SK-N-SH (cell line): Measurements from ENCODE around the gene HACD4. TPM values are rescaled to one million over a fixed set of nuclear protein-coding genes. Genes with fewer than 3 reads are reported as not detected.

ENCODE experiments used
- CTCF ChIA-PET: fragments of 300-600, 350-600 bp; formaldehyde crosslinking; extraction: SDS; loops from one replicate; lab custom pipeline; 2021; lab: Yijun Ruan, JAX
- POLR2A ChIA-PET: fragments of 350-600 bp; sonication (Branson Sonifier 250); formaldehyde crosslinking; extraction: SDS; loops from one replicate; lab custom pipeline; 2020; ENCODE audit warnings: antibody characterized with exemption, inconsistent platforms; lab: Yijun Ruan, JAX
- DNase-seq: peaks from one replicate; pipeline ENCODE4 v3.0.0; 2012
- H2AFZ ChIP-seq: fragments of 200-600 bp; sonication (generic); 2 replicates; pipeline ENCODE4 v1.8.1; 2016; ENCODE audit warnings: antibody characterized with exemption, mild to moderate bottlenecking, low read depth
- H3F3A ChIP-seq: fragments of 200-600 bp; sonication (generic); replicated peaks from 2 replicates; pipeline ENCODE3; 2016; ENCODE audit warnings: antibody characterized with exemption, mild to moderate bottlenecking; ENCODE audit not compliant: insufficient read depth
- H3K27ac ChIP-seq, 2 experiments: fragments of 200-500 bp in 1 of 2; fragments of 200-600 bp in 1 of 2; sonication (Bioruptor generic) in 1 of 2; sonication (generic), shearing (Covaris generic) in 1 of 2; 2 replicates each; pipeline versions ENCODE4 v1.5.1 to v1.6.1; 2014 to 2016; ENCODE audit warnings: low read depth in 2 of 2, inconsistent platforms in 1 of 2, low read length in 1 of 2, mild to moderate bottlenecking in 1 of 2, mixed read lengths in 1 of 2
- H3K27me3 ChIP-seq: fragments of 200-600 bp; sonication (generic), shearing (Covaris generic); 2 replicates; pipeline ENCODE4 v1.6.1; 2016; ENCODE audit warnings: mixed run types; ENCODE audit not compliant: insufficient read depth
- H3K36me3 ChIP-seq, 2 experiments: fragments of 200-500 bp in 1 of 2; fragments of 200-600 bp in 1 of 2; sonication (Bioruptor generic) in 1 of 2; sonication (generic) in 1 of 2; replicated peaks in 1 of 2; 2 replicates each; pipeline versions ENCODE3 to v1.5.1; 2014 to 2016; ENCODE audit warnings: low read length in 1 of 2, mild to moderate bottlenecking in 1 of 2; ENCODE audit not compliant: insufficient read depth in 2 of 2, control insufficient read depth in 1 of 2
- H3K4me1 ChIP-seq, 2 experiments: fragments of 200-500 bp in 1 of 2; fragments of 200-600 bp in 1 of 2; sonication (Bioruptor generic) in 1 of 2; sonication (generic), shearing (Covaris generic) in 1 of 2; 2 replicates each; pipeline versions ENCODE4 v1.5.1 to v1.6.1; 2014 to 2016; ENCODE audit warnings: low read depth in 1 of 2, low read length in 1 of 2, mixed run types in 1 of 2; ENCODE audit not compliant: insufficient read depth in 2 of 2, control insufficient read depth in 1 of 2
- H3K4me2 ChIP-seq: fragments of 200-600 bp; sonication (generic), shearing (Covaris generic); 2 replicates; pipeline ENCODE4 v1.6.1; 2017; ENCODE audit warnings: mixed run types
- H3K4me3 ChIP-seq, 2 experiments: fragments of 200-500 bp in 1 of 2; fragments of 200-600 bp in 1 of 2; sonication (Bioruptor generic) in 1 of 2; sonication (generic), shearing (Covaris generic) in 1 of 2; 2 replicates each; pipeline versions ENCODE4 v1.5.1 to v1.8.1; 2014 to 2016; ENCODE audit warnings: low read depth in 2 of 2, inconsistent platforms in 1 of 2, low read length in 1 of 2, mild to moderate bottlenecking in 1 of 2, mixed read lengths in 1 of 2, moderate library complexity in 1 of 2
- H3K79me2 ChIP-seq: fragments of 200-600 bp; sonication (generic); 2 replicates; pipeline ENCODE4 v1.8.1; 2017; ENCODE audit warnings: mild to moderate bottlenecking; ENCODE audit not compliant: insufficient read depth
- H3K9ac ChIP-seq: fragments of 200-600 bp; sonication (generic); 2 replicates; pipeline ENCODE4 v1.6.1; 2017; ENCODE audit warnings: mixed run types
- H3K9me2 ChIP-seq: fragments of 200-600 bp; sonication (generic); 2 replicates; pipeline ENCODE4 v1.6.1; 2017; ENCODE audit warnings: mixed run types
- H3K9me3 ChIP-seq: fragments of 200-600 bp; sonication (generic); 2 replicates; pipeline ENCODE4 v1.6.1; 2017; ENCODE audit warnings: mixed run types, mild to moderate bottlenecking, moderate library complexity
- H4K20me1 ChIP-seq: fragments of 200-600 bp; sonication (generic); 2 replicates; pipeline ENCODE4 v1.6.1; 2017; ENCODE audit warnings: mild to moderate bottlenecking, mixed run types; ENCODE audit not compliant: insufficient read depth
- FOXM1 ChIP-seq: IDR thresholded peaks from 2 replicates; pipeline ENCODE4 v1.4.0; 2012; ENCODE audit warnings: low read depth, mild to moderate bottlenecking
- WGBS: methylation state at CpG from one replicate; pipeline ENCODE4 v1.1.6; 2017; ENCODE audit warnings: low lambda C conversion rate; 5-methylcytosine and 5-hydroxymethylcytosine counted together
- polyA plus RNA-seq, 3 experiments: library from polyadenylated mRNA; depleted of rRNA; stranded (reverse); fragments of >200 nt; gene quantifications; 2 replicates each; pipeline ENCODE4 v1.2.3, GENCODE V29; 2012

HACD4 gene
- polyA plus RNA-seq, 1 of the 3 experiments (the other 2 are of a cell fraction), result under 0.01 TPM

DNA sequence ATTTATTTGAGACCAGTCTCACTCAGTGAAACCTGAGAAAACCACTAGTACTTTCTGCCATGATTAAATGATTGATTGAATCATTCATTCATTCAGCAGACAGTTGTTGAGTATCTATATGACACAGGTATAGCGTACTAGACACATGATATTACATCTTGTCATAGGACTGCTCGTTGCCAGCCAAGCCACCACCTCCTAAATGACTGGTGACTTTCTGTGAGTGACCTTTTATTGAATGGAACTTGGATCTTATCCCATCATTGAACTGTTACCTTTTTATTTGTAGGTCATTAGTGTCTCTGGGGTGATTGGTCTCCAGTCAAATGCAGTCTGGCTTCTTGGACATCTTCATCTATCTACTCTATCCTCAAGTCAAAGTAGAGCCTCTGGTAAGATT is 80.7 kb downstream of the HACD4 start:
- no peak overlapping the region for H3K9ac ChIP-seq
- H3K9me2 ChIP-seq, result no peaks in the 10 kb centered on the region
- H3K4me3 ChIP-seq, result no peak overlapping the region
- 83% methylated on average over 2 of the region's 2 CpGs for WGBS
- CTCF ChIA-PET, result interaction anchor here (1.0 kb wide), 1 partner anchor 10 kb away, joined by 6 read pairs; no protein-coding TSS in a partner anchor
- H3K4me1 ChIP-seq, result peaks cover 0 to 4% of the 10 kb centered on the region in 2 experiments; a peak in 2 of 4 replicates
- POLR2A ChIA-PET, result no interaction called here
- H3K36me3 ChIP-seq, result peaks cover 26 to 47% of the 10 kb centered on the region in 2 experiments
- no peak overlapping the region for H3K27ac ChIP-seq
- no peak for DNase-seq
- H3K9me3 ChIP-seq, result no peaks in the 10 kb centered on the region
- H3K79me2 ChIP-seq, result no peaks in the 10 kb centered on the region
- no peak overlapping the region for H3K4me2 ChIP-seq
- TF ChIP-seq FOXM1, result no peak
- no peaks in the 10 kb centered on the region for H4K20me1 ChIP-seq
- no peaks in the 10 kb centered on the region for H3K27me3 ChIP-seq
- no peak overlapping the region for H2AFZ ChIP-seq
- H3F3A ChIP-seq, result no peaks in the 10 kb centered on the region

Other genes with a start within 250 kb of the HACD4 start
- gene IFNB1, start 46.3 kb upstream of the HACD4 start, polyA plus RNA-seq (2012; rRNA removed), result not detected in 2 replicates
- gene IFNW1, start 110.2 kb upstream of the HACD4 start, polyA plus RNA-seq (2012; rRNA removed), result not detected in 2 replicates
- not detected in 2 replicates for gene IFNA21, start 135.0 kb upstream of the HACD4 start, polyA plus RNA-seq (2012; rRNA removed)
- not detected in 2 replicates for gene IFNA4, start 155.9 kb upstream of the HACD4 start, polyA plus RNA-seq (2012; rRNA removed)
- gene IFNA7, start 170.6 kb upstream of the HACD4 start, polyA plus RNA-seq (2012; rRNA removed), result not detected in 2 replicates
- not detected in 2 replicates for gene IFNA10, start 175.5 kb upstream of the HACD4 start, polyA plus RNA-seq (2012; rRNA removed)
- gene IFNA16, start 185.7 kb upstream of the HACD4 start, polyA plus RNA-seq (2012; rRNA removed), result not detected in 2 replicates
- not detected in 2 replicates for gene IFNA17, start 196.6 kb upstream of the HACD4 start, polyA plus RNA-seq (2012; rRNA removed)
- gene IFNA14, start 208.4 kb upstream of the HACD4 start, polyA plus RNA-seq (2012; rRNA removed), result not detected in 2 replicates